ENCODE measurements around the gene APH1B. TPM values are rescaled to one million over a fixed set of nuclear protein-coding genes. Genes with fewer than 3 reads are reported as not detected.

The APH1B gene
- 22.8 TPM for total RNA-seq

GRCh38 chr15:63277038-63277892 is at the start of gene APH1B:
APH1B (plus strand) TSS chr15:63277605; CDS start chr15:63277624, 19 bp downstream.
- DNase-seq (ENCODE audit: extremely low spot score in 2 of 2): no peak
- TF ChIP-seq POLR2A (IDR thresholded peaks at IDR 0.05) (peak in 1 of 2 donors; percentile 63), POLR2AphosphoS5 (IDR thresholded peaks at IDR 0.05; ENCODE audit: insufficient read depth in 1 of 2, low read depth in 1 of 2) (peak in 1 of 2 donors; percentile 84)
- TF ChIP-seq, protein P1, sequence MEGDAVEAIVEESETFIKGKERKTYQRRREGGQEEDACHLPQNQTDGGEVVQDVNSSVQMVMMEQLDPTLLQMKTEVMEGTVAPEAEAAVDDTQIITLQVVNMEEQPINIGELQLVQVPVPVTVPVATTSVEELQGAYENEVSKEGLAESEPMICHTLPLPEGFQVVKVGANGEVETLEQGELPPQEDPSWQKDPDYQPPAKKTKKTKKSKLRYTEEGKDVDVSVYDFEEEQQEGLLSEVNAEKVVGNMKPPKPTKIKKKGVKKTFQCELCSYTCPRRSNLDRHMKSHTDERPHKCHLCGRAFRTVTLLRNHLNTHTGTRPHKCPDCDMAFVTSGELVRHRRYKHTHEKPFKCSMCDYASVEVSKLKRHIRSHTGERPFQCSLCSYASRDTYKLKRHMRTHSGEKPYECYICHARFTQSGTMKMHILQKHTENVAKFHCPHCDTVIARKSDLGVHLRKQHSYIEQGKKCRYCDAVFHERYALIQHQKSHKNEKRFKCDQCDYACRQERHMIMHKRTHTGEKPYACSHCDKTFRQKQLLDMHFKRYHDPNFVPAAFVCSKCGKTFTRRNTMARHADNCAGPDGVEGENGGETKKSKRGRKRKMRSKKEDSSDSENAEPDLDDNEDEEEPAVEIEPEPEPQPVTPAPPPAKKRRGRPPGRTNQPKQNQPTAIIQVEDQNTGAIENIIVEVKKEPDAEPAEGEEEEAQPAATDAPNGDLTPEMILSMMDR (IDR thresholded peaks at IDR 0.05): peak in 1 of 3 experiments; percentile 15
- Histone ChIP-seq H3K36me3 (no peaks in the 10 kb centered on the region), H3K4me1 (peaks cover 9% of the 10 kb centered on the region), H3K4me3 (peak within 1 kb of the TSS; percentile 73 to 92), H3K27ac (peak within 1 kb of the TSS; percentile 94), H3K27me3 (no peaks in the 10 kb centered on the region), H3K9me3 (no peaks in the 10 kb centered on the region)
- intact Hi-C loops (cut with DNase I): loop anchor here (5.0 kb wide), 1 partner anchor 85 kb away; no protein-coding TSS in a partner anchor

DNA sequence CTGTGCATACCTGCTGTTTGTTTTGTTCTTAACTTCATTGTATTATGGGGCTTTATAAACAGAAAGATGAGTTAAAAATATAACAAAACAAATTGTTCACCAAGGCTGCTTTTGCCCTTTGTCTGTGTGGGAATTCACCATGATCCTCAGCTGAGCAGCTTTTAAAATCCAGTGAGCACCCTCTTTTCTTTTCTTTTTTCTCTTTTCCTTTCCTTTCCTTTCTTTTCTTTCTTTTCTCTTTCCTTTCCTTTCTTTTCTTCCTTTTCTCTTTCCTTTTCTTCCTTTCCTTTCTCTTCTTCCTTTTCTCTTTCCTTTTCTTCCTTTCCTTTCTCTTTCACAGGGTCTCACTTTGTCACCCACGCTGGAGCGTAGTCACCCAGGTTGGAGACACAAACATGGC is 49.7 kb upstream of the APH1B start:
- peaks cover 10% of the 10 kb centered on the region for H3K4me1 ChIP-seq
- intact Hi-C loops (cut with DNase I): no loop called here

DNA sequence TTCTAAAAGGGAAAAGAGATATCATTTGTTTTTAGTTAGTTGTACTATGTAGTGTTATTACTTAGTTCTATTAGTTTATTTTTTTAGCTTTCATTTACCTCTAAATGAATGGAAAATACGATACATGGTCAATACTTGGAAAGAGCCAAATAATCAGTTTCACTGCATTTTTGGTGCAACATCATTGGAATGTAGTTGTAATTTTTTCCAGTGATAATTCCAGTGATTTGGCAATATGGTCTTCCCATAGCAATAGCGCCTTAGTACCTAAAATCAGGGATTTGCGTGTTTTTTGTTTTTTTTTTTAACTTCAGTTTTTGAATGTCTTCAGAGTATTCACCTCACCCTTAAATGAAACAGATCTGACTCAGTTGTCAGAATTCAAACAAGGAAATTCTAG is 46.2 kb upstream of the APH1B start:
- TF ChIP-seq POLR2A (IDR thresholded peaks at IDR 0.05) (no peak), POLR2AphosphoS5 (IDR thresholded peaks at IDR 0.05; ENCODE audit: insufficient read depth in 1 of 2, low read depth in 1 of 2) (no peak)
- TF ChIP-seq, protein P1 (IDR thresholded peaks at IDR 0.05): no peak
- Histone ChIP-seq H3K27ac (no peak overlapping the region), H3K27me3 (no peaks in the 10 kb centered on the region), H3K9me3 (no peaks in the 10 kb centered on the region), H3K4me3 (no peak overlapping the region), H3K36me3 (no peaks in the 10 kb centered on the region), H3K4me1 (peaks cover 37% of the 10 kb centered on the region)
- intact Hi-C loops (cut with DNase I): no loop called here
- no peak for DNase-seq (ENCODE audit: extremely low spot score in 2 of 2)

More for the DNA sequence above, 49.7 kb upstream of the APH1B start:
- no peaks in the 10 kb centered on the region for H3K36me3 ChIP-seq
- TF ChIP-seq POLR2A (IDR thresholded peaks at IDR 0.05): no peak
- DNase-seq (ENCODE audit: extremely low spot score in 2 of 2): no peak
- no peaks in the 10 kb centered on the region for H3K27me3 ChIP-seq
- no peaks in the 10 kb centered on the region for H3K9me3 ChIP-seq
- no peak overlapping the region for H3K27ac ChIP-seq
- H3K4me3 ChIP-seq: no peak overlapping the region

- no peak overlapping the region for H3K27ac ChIP-seq
- no peak for DNase-seq (ENCODE audit: extremely low spot score in 2 of 2)
Measured at GRCh38 chr15:63231706-63232105, 45.7 kb upstream of the APH1B start.

GRCh38 chr15:63232405-63232804 is 45.0 kb upstream of the APH1B start:
- Histone ChIP-seq H3K4me3 (no peak overlapping the region), H3K9me3 (no peaks in the 10 kb centered on the region), H3K36me3 (no peaks in the 10 kb centered on the region), H3K4me1 (peaks cover 38% of the 10 kb centered on the region), H3K27ac (no peak overlapping the region), H3K27me3 (no peaks in the 10 kb centered on the region)
- TF ChIP-seq POLR2AphosphoS5 (IDR thresholded peaks at IDR 0.05; ENCODE audit: insufficient read depth in 1 of 2, low read depth in 1 of 2) (no peak), POLR2A (IDR thresholded peaks at IDR 0.05) (no peak)
- TF ChIP-seq, protein P1 (IDR thresholded peaks at IDR 0.05): no peak
- no peak for DNase-seq (ENCODE audit: extremely low spot score in 2 of 2)
- intact Hi-C loops (cut with DNase I): no loop called here

More at GRCh38 chr15:63231706-63232105, 45.7 kb upstream of the APH1B start:
- intact Hi-C loops (cut with DNase I): no loop called here
- TF ChIP-seq POLR2AphosphoS5 (IDR thresholded peaks at IDR 0.05; ENCODE audit: insufficient read depth in 1 of 2, low read depth in 1 of 2) (no peak), POLR2A (IDR thresholded peaks at IDR 0.05) (no peak)
- TF ChIP-seq, protein P1 (IDR thresholded peaks at IDR 0.05): no peak
- H3K36me3 ChIP-seq: no peaks in the 10 kb centered on the region
- no peak overlapping the region for H3K4me3 ChIP-seq
- no peaks in the 10 kb centered on the region for H3K9me3 ChIP-seq
- H3K27me3 ChIP-seq: no peaks in the 10 kb centered on the region
- H3K4me1 ChIP-seq: peaks cover 37% of the 10 kb centered on the region
